HS-27A (cell line): ENCODE data around the gene ANKFY1.
A peak's percentile ranks its signal among the peaks of the same experiment; 100 is the strongest.

Experiments used
- DNase-seq: peaks from one replicate; pipeline ENCODE4 v3.0.0-alpha.2; 2012; ENCODE audit warnings: low read depth, missing footprints

Gene ANKFY1

DNA sequence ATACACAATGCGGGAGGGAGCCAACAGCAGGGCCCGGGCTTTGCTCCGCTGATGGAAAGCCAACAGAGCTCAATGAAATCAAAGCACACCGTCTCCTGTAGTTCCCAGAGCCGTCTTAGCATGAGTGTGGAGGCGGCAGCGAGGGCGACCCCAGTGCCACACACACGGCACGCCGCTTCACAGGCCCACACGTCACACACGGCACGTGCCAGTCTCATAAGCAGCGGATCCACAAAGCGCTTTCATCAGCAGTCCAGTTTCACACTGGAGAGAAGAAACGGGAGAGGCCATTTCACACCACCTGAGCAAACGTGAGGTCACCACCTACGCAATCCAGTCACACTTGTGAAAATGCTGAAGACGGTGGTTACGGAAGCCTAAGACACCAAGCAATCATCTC, 86.0 kb downstream of the ANKFY1 start:
- no peak for DNase-seq

DNA sequence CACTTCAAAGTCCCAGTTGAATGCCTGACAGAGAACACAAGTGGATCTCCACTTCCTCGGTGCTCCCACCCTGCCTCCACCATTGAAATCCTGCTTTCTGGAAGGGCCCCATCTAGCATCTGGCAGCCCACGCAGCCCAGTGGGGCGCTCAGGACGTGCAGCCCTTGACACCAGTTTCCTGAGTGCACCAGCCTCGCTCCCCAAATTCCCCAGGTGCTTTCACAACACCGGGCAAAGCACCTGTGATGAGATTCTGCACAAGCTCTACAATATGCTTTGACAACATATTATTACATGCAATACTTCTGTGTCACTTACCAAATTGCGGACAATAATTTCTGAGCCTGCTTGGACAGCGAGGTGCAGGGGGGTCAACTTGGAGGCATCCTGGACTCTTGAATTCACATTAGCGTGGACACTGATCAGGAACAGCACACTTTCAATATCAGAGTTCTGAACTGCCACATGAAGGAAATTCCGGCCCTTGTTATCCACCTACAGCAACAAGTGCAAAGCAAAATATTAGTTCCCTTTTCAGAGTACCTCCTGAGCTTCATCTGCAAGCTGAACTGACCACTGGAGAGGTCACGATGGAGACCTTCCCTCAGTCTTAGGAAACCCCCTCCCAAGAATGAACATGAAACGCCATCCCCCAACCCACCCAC, 86.8 kb downstream of the ANKFY1 start:
- DNase-seq, result no peak

DNA sequence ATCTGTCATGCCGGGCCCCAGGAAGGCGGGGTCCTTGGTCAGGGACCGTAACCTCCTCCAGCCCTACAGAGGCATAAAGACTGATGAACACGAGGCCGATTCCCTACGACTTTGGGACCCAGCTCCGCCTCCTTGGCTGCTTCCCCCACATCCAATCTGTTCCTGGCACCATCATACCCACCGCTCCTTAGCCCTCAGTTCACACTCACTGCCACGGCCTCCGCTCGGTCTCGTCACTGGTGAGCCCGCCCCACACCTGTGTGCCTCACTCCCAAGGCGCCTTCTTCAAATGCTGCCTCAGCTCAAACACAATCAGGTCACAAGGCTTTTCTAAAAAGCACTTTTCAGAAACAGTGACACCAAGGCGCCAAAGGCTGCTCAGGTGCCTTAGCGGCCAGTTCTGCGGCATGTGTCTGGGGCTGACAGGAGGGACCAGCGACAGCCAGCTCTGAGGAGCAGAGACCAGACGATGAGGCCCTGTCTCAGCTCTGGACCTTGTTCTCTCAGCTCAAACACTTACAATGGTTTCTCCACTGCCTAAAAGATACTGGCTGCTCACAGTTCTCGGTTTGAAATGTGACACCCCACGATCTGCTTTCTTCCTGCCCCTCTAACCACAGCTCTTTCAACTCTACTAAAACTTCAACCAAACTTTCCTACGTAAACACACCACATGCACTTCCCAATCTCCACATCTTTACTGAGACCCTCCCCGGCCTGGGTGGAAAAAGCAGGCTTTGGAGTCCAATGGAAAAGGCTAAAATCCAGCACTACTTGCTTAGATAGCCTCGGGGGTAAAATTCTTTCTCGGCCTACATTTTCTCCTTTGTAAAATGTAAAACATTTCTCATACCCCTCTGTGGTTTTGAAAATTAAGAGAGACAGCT, 87.6 kb downstream of the ANKFY1 start:
- DNase-seq, result no peak

DNA sequence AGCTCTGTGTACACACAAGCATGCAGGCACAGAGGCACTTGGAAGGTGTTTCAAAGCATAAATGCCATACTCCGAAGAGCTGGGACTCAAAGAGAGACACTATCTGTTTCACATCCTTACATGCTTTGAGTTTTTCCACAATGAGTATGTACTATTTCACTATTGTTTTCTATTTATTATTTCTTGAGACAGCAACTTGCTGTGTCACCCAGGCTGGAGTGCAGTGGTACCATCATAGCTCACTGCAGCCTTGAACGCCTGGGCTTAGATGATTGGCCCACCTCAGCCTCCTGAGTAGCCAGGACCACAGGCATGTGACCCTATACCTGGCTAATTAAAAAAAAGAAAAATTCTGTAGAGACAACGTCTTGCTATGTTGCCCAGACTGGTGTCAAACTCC, 89.2 kb downstream of the ANKFY1 start:
- no peak for DNase-seq

DNA sequence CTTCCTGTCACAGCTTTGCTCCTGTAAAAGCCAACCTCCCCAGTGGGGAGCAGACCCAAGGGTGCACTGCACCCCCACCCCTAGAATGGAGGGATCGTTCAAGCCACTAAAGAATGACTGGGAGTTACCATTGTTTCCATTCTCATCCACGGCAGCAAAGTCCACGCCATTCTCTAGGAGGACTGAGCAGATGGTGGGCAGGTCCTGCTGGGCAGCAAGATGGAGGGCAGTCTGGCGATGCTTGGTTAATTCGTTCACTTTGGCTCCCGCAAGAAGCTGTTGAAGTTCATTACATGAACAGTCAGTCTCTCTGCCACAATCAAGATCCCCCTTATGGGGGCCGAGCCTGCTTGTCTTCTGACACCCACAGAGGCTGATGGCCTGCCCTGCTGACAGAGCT, 90.0 kb downstream of the ANKFY1 start:
- no peak for DNase-seq

DNA sequence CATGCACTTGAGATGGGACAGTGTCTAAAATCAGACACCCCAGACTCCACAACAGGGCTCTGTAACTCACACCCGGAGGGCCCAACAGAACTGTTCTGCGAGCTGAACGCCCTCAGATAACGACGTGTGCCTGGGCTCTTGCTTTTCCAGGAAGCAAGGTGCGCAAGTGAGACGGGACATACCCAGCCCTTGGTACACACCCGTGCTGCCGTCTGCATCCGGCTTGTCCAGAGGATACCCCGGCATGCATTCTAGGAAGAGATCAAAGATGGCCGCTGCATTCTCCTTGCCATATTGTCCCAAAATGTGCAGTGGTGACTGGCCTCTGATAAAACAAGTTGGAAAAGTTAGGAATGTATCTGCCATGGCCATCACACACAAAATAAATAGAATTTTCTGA, 91.4 kb downstream of the ANKFY1 start:
- DNase-seq, result no peak

DNA sequence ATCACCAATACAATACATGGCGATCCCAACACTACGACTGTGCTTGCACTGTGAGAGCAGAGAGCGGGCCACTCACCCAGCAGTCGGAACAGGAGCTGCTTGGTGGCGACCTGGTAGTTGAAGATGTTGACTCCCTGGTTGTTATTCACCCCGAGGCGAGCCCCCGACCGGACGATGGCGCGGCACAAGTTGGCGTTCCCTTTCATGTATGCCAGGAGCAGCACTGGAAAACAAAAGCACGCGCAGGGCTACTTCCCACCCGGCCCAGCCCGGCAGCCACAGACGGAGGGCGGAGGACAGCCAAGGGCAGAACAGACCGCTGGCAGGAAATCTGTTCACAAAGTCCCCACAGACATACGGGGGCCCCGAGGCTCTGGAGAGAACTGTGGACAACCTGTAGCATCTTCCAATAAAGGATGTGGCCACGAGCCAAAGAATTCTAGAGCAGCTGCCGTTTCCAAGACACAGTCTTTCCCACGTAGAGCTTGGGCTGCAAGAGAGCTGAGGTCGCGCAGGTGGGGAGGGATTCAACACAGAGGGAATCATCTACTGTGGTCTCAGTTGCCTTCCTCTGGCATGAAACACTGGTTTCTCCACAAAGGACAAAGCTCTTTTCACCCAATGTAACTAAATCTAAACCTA, 93.0 kb downstream of the ANKFY1 start:
- no peak for DNase-seq

DNA sequence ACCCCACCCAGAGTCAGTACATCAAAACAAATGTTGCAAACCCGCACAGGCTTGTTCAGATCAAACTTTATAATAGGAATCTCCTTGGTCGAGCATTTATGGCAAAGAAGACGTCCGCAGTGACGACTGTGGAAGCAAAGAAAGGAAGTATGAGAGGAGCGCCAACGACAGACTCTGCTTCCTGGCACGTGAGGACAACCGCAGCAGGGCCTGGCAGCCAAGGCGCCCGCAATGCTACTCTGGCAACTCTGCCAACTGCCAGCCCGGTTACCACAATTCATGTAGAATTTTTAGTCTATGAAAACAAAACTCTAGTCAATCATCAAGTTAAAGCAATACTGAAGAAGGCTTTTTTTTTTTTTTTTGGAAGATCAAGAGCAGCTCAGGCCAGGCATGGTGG, 96.0 kb downstream of the ANKFY1 start:
- DNase-seq, result no peak

DNA sequence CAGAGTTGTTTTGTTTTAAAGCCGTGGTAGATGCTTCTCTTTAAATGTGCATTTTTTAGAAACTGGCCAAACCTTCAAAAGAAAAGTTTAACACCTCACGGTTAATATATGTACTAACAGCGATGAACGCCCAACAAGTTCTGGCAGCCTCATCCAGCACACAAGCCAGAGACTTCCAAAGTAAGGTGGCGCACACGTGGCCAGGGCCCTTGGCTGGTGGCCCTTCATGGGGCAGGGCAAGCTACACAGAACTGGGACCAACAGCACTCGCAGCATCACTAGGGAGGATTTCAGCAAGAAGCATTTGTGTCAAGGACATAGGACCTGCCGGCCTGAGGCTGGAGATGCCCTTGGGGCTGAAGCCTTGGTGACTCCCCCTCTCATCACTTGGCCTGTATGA, 97.4 kb downstream of the ANKFY1 start:
- no peak for DNase-seq

DNA sequence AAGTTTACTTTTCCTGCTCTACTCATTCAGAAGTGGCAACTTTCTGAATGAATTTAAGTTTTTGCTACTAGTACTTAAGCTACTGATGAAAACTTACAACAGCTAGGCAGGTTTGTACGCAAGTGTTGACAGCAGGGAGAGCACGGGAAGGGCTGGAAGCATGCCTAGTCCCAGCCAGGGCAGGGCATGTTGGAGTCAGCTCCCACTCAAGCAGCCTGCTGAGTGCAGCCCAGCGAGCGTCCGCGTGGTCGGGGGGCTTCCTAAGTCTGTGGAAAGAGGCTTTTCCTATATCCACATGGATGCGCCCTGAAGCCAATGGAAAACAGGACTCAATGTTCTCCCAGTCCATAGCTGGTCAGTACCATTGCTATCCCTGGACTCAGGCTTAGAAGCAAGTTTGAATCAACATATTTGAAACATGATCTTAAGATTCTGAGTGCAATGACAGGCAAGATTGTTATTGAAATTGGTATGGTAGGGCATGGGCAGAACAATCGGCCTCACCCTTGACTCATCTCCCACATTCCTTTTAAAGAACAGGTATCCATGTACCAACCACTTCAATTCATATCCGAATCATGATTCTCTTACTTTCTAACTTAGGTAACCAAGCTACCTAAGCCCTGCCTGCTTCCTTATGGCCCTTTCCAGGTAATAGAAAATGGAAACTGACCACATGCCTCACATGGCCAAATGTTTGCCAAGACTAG, 98.3 kb downstream of the ANKFY1 start:
- no peak for DNase-seq

DNA sequence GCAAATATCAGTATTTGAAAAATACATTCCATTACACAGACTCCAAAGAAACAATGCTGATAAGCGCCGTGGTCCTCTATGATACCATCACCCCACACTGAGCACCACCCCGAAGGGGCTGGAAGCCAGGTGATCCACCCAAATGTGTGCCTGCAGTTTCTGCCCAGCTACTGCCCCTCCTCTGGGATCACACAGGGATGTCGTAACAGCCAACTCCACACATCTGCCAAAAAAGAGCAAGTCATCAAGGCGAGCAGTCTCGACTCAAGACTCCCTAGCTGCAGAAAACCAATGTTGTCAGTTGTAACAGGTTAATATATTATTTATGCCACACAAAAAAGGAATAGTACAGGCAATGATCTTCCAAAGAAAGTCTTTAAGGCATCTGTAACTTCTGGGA, 99.8 kb downstream of the ANKFY1 start:
- no peak for DNase-seq

DNA sequence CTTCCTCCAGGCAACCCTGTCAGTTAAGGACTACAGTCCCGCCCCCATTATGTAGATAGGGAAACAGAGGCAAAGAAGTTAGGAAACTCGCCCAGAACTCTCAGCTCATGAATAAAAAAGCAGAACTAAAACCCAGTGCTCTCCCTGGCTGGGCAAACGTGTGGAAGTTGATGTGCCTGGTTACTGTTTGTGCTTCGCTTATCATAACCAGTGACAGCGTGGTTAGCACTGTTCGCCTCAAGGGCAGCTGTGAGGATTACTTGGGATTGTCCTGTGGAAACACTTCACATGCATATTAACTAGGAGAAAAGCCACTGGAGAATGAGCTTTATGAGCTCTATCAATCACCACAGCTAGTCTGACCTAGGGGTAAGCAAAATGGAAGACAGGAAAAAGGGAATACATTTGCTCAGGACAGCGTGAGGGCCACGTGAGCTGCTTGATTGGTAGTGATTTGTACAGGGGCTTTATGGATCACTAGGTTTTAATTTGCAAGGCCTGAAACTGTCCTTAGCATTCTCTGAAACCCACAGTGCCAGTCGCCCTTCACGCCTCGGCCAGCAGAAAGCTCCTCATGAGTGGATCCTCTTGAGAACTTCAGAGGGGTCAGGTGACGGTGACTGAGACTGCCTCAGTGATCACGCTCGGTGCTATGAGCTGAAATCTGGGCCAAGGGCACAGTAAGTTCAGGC, 100.9 kb downstream of the ANKFY1 start:
- DNase-seq, result no peak

DNA sequence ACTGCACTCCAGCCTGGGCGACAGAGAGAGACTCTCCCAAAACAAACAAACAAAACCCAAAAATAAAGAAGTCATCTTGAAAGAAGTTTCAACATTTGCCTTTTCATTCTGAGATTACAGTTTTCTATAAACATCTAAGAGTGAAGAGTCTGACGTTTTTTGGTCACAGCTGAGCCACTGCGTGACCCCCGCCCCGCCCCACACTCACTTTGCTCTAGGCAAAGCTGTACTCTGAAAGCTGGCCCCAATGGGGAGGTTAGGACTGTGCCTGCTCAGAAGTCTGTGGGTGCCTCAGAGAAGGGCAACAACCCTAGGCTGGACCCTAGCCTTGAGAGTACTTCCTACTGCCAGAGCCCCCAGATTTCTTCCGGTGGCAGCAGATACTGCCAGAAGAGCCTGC, 101.5 kb downstream of the ANKFY1 start:
- DNase-seq, result no peak

DNA sequence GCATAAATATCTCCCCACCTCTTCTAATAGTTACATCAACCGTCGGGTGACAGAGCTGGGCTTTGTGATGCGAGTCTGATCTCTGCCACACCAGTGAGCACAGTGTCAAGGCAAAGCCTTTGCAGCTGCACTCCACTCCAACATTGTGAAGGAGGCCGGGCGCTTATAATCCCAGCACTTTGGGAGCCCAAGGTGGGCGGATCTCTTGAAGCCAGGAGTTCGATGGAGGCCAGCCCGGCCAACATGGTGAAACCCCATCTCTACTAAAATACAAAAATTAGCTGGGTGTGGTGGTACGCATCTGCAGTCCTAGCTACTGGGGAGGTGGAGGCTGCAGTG, 101.8 kb downstream of the ANKFY1 start:
- DNase-seq, result no peak

DNA sequence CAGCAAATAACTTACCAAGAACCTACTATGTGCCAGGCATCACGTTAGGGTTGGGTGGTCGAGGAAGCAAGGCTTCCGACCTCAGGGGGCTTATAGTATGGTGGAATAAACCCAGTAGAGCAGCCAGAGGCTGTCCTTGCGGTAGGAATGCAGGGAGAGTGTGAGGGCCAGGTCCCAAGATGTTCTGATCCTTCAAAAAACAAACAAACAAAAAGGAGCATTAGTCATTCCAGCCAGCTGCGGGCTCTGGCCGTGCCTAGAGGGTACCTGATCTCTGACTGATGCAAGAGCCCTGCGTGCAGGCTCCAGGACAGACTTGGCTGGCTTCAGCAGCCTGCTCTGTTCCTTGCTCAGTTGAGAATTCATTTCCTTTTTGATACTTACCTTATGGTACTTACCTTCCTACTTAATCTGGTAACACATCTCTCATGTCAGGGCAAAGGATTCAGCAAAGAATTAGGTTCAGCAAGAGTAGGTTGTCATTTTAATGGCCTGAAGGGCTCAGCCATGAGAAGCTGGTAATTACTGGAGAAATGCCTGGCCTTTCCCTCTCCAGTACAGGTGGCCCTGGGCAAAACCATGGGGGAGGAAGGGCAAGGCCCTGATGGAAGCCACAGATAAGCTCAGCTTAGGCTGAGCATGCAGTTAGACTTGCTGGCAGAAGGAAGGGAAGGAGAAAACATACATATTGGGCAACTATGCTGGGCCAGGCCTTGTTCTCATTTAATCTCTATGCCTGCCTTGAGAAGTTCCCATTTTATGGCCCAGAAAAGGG, 102.4 kb downstream of the ANKFY1 start:
- peak; percentile 9 for DNase-seq

DNA sequence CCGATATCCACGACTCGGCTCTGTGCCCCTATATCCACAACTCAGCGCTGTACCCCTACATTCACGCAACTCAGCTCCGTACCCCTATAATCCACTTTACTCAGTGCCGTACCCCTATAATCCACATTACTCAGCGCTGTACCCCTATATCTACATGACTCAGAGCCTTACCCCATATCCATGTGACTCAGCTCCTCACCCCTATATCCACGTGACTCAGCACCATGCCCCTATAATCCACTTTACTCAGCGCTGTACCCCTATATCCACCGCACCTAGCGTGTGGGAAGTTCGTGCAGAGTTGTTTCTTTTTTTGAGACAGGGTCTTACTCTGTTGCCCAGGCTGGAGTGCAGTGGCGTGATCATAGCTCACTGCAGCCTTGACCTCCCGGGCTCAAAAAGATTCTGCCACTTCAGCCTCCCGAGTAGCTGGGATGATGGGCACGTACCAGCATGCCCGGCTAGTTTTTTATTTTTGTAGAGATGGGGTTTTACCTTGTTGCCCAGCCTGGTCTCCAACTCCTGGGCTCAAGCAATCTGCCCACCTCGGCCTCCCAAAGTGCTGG, 103.4 kb downstream of the ANKFY1 start:
- DNase-seq, result no peak

DNA sequence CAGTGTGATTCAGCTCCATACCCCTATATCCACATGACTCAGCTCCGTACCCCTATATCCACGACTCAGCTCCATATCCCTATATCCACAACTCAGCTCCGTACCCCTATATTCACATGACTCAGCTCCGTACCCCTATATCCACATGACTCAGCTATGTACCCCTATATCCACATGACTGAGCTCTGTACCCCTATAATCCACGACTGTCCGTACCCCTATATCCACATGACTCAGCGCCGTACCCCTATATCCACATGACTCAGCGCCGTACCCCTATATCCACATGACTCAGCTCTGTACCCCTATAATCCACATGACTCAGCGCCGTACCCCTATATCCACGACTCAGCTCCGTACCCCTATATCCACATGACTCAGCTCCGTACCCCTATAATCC, 104.0 kb downstream of the ANKFY1 start:
- DNase-seq, result no peak

DNA sequence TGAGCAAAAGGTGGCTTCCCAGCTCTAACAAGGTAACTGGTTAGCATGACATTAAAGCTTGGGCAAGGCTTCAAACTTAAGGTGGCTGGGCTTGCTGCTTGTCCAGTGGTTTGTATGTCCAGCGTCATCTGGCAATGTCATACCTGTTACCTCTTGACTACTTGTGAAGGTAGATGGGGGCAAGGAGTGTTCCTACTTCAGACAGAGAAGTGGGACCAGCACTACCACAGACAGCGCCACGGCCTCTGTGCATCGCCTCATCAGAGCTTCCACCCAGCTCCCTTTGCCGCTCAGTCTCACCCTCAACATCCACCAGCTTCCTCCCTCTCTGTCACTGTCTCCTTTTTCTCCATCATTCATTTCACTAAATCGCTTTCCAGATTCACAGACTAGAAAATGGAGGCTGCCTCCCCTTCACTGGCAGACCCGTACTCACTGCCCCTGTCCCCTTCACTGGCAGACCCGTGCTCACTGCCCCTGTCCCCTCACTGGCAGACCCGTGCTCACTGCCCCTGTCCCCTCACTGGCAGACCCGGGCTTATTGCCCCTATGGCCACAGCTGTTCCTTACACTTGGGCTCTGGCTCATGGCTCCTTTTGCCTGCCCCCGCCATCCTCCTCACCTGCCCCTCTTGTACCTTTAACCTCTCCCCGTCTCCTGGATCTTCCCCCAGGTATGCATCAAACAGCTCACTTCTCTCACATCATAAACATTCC, 106.0 kb downstream of the ANKFY1 start:
- no peak for DNase-seq

DNA sequence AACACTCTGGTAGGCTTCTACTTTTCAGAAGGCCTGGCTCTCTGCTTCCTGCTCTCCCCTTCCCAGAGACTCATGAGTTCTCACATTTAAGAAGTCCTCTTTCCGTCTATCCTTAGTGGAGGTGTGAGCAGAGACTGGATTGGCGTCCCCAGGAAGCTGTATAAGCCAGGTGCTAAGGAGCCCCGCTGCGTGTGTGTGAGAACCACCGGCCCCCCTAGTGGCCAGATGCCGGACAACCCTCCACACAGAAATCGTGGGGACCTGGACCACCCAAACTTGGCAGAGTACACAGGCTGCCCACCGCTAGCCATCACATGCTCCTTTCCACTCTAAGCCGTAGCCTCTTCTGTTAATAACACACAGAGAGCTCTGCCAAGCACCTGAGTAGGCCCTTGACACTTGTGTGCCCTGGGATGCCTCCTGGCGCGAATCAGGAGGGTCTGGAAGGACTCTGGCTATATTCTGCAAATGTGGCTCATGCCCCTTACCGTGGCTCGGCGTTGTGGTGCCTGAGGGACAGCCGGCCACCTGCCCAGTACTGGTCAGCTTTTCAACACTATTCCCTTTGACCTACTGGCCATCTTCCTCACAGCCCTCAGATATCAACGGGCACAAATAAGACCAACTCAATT, 106.9 kb downstream of the ANKFY1 start:
- no peak for DNase-seq
